Measurements from ENCODE around the gene TGFBR3L.
A peak's percentile ranks its signal among the peaks of the same experiment; 100 is the strongest.
"Not testable (repeated sequence)": the region's sequence is repeated elsewhere in the genome, so short reads cannot be mapped to it uniquely, and the experiment has no call there.

TGFBR3L gene

DNA sequence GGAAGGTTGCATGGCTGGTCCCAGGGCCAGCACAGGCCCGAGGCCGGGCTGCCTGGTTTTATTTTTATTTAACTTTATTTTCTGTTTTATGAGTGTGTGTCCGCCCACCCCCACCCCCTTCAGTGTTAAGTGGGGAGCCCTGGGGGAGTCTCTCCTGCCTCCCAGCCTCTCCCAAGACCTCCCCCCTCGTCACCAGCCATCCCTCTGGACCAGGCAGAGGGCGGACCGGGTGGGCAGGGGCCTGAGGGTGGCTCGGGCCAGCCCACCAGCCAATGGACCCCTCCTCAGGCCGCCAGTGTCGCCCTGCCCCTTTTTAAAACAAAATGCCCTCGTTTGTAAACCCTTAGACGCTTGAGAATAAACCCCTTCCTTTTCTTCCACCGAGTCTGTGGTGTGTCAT, 531 bp upstream of the TGFBR3L start:
- TF ChIP-seq, protein P1, sequence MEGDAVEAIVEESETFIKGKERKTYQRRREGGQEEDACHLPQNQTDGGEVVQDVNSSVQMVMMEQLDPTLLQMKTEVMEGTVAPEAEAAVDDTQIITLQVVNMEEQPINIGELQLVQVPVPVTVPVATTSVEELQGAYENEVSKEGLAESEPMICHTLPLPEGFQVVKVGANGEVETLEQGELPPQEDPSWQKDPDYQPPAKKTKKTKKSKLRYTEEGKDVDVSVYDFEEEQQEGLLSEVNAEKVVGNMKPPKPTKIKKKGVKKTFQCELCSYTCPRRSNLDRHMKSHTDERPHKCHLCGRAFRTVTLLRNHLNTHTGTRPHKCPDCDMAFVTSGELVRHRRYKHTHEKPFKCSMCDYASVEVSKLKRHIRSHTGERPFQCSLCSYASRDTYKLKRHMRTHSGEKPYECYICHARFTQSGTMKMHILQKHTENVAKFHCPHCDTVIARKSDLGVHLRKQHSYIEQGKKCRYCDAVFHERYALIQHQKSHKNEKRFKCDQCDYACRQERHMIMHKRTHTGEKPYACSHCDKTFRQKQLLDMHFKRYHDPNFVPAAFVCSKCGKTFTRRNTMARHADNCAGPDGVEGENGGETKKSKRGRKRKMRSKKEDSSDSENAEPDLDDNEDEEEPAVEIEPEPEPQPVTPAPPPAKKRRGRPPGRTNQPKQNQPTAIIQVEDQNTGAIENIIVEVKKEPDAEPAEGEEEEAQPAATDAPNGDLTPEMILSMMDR (conservative IDR thresholded peaks at IDR 0.05; ENCODE audit: control insufficient read depth, insufficient read depth, low read depth, low read length): no peak
- no peak for DNase-seq (ENCODE audit: low read depth)
- no peak overlapping the region for H3K4me3 ChIP-seq (ENCODE audit: control insufficient read depth, low read depth, low read length)

DNA sequence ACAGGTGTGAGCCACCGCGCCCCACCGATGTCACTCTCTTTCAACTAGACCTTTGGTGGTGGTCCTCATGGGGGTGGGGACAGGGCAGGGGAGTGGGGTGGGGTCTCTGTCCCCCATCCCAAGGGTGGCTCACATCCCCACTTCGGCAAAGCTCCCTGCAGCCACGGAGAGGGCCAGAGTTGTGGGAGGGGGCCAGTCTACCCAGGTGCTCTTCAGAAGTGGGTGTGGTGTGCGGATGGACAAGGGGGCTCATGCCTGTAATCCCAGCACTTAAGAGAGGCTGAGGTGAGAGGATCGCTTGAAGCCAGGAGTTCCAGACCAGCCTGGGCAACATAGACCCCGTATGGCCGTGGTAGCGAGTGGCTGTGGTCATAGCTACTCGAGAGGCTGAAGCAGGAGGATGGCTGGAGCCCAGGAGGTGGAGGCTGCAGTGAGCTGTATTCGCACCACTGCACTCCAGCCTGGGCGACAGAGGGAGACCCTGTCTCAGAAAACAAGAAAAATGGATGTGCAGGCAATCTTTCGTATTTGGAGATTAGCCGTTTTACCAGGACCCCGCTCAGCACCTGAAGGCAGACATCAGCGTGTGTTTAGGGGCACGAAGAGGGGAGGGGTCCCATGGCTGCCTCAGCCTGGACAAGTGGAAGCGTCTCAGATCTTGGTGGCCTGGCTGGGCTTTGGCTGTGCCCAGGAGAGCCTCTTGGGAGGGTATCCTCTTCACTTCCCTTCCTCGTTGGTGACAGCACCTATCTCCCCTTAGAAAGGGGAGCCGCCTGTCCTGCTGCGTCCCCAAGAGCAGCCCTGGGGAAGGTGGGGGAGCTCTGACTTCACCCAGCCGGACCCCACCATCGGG, 846 bp downstream of the TGFBR3L start:
- DNase-seq (ENCODE audit: low read depth): no peak
- peak overlapping the region; percentile 10 for H3K4me3 ChIP-seq (ENCODE audit: control insufficient read depth, low read depth, low read length)
- TF ChIP-seq, protein P1 (conservative IDR thresholded peaks at IDR 0.05; ENCODE audit: control insufficient read depth, insufficient read depth, low read depth, low read length): no peak

DNA sequence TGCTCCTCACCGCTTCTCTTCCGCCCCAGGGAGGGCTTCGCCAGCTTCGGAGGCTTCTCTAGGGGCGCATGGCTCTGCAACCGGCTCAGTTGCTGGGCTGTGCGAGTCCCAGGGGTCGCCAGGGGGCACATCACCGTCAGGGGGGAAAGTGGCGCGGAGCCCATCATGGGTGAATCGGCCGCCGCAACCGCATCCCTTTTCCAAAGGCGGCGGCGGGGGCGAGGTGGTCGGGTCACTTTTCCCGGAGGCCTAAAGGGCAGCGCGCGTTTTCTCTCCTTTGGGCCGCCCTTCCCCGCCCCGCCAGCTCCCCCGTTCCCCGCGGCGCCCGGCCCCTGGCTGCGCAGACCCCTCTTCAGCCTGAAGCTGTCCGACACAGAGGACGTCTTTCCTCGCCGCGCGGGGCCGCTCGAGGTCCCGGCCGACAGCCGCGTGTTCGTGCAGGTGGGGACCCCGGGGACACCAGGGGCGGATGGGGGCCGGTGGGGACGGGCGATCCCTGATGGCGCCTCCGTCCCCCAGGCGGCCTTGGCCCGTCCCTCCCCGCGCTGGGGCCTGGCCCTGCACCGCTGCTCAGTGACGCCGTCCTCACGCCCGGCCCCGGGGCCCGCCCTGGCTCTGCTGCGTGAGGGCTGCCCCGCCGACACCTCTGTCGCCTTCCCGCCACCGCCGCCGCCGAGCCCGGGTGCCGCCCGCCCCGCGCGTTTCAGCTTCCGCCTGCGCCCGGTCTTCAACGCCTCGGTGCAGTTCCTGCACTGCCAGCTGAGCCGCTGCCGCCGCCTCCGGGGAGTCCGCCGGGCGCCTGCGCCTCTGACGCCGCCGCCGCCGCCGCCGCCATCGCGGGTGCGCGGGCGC, 1.7 kb downstream of the TGFBR3L start:
- H3K4me3 ChIP-seq (ENCODE audit: control insufficient read depth, low read depth, low read length): peak overlapping the region; percentile 10
- no peak for DNase-seq (ENCODE audit: low read depth)

DNA sequence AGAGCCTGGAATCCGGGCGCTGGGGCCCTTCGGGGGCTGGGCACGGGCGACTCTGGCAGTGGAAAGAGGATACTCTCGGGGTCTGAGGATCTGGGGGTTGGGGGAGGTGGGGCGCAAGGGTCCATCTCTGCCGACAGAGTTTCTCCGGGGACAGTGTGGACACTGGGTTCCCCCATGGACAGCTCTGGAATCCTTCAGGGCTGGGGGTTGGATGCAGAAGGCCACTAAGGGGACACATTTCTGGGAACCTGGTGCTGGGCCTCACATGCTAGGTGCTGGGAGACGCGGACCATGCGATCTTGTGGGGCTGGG, 2.3 kb downstream of the TGFBR3L start:
- H3K4me3 ChIP-seq (ENCODE audit: control insufficient read depth, low read depth, low read length): peak overlapping the region; percentile 17
- TF ChIP-seq, protein P1 (conservative IDR thresholded peaks at IDR 0.05; ENCODE audit: control insufficient read depth, insufficient read depth, low read depth, low read length): no peak
- no peak for DNase-seq (ENCODE audit: low read depth)

More for the DNA sequence above, 1.7 kb downstream of the TGFBR3L start:
- TF ChIP-seq, protein P1 (conservative IDR thresholded peaks at IDR 0.05; ENCODE audit: control insufficient read depth, insufficient read depth, low read depth, low read length): no peak

DNA sequence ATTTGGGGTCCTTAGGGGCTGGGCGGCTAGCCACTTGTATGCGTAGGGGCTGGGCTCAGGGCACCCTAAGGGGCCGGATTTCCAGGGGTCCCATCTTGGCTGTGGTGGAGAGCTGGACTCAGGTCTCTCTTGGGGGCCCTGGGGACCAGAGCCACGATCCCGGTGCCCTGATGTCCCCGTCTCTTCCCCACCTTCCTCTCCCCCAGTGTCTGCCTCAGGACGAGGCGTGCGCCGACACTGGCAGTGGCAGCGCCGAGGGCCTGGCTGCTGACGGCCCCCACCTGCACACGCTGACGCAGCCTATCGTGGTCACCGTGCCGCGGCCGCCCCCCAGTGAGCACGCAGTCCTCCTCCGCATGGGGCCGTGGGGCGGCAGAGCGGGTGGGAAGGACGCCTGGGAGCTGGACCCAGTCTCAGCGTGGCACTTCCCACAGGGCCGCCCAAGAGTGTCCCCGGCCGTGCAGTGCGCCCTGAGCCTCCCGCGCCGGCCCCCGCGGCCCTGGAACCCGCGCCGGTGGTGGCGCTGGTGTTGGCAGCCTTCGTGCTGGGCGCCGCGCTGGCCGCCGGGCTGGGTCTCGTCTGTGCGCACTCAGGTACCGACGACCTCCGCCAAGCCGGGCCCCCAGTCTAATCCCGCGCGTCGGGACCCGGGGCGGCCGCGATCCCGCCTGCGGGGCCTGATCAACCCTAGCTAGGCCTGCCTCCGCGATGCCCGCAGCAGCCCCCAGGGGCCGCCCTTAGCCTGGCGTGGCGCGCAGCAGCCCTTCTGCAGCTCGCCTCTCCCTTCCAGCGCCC, 2.8 kb downstream of the TGFBR3L start:
- H3K4me3 ChIP-seq (ENCODE audit: control insufficient read depth, low read depth, low read length): peak overlapping the region; percentile 10
- peak; percentile 46 for DNase-seq (ENCODE audit: low read depth)
- TF ChIP-seq, protein P1 (conservative IDR thresholded peaks at IDR 0.05; ENCODE audit: control insufficient read depth, insufficient read depth, low read depth, low read length): peak; percentile 38

DNA sequence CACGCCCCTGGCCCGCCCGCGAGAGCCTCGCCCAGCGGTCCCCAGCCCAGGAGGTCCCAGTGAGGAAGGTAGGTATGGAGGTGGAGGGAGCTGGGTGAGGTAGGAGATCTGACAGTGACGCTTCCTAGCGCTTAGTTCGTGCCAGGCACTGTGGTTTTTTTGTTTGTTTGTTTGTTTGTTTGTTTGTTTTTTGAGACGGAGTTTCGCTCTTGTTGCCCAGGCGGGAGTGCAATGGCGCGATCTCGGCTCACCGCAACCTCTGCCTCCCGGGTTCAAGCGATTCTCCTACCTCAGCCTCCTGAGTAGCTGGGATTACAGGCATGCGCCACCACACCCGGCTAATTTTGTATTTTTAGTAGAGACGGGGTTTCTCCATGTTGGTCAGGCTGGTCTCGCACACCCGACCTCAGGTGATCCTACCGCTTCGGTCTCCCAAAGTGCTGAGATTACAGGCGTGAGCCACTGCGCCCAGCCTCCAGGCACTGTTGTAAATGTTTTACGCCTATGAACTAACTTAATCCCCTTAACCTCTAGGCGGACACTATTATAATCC, 3.5 kb downstream of the TGFBR3L start:
- DNase-seq (ENCODE audit: low read depth); H3K4me3 ChIP-seq (ENCODE audit: control insufficient read depth, low read depth, low read length): not testable (repeated sequence)
